Measurements from ENCODE around the gene NHP2.

The NHP2 gene

GRCh38 chr5:178107756-178108310 lies 45.9 kb downstream of the NHP2 start:
- no peaks in the 10 kb centered on the region for H3K27me3 ChIP-seq (ENCODE audit: insufficient read depth, poor library complexity, severe bottlenecking)
- no peaks in the 10 kb centered on the region for H3K9me3 ChIP-seq (ENCODE audit: severe bottlenecking)
- DNase-seq (ENCODE audit: low spot score), result no peak
- no peak for ATAC-seq (ENCODE audit: low read depth)
- H3K4me1 ChIP-seq (ENCODE audit: insufficient read depth, poor library complexity, severe bottlenecking), result peaks cover 26% of the 10 kb centered on the region
- no peak overlapping the region for H3K27ac ChIP-seq (ENCODE audit: poor library complexity, severe bottlenecking)
- TF ChIP-seq CTCF (IDR thresholded peaks at IDR 0.05; ENCODE audit: poor library complexity, severe bottlenecking), result no peak
- no peaks in the 10 kb centered on the region for H3K36me3 ChIP-seq (ENCODE audit: low read depth)
- no peak overlapping the region for H3K4me3 ChIP-seq (ENCODE audit: severe bottlenecking)

- ATAC-seq (ENCODE audit: low read depth), result peak; percentile 73
- no peaks in the 10 kb centered on the region for H3K27me3 ChIP-seq (ENCODE audit: insufficient read depth, poor library complexity, severe bottlenecking)
- no peaks in the 10 kb centered on the region for H3K9me3 ChIP-seq (ENCODE audit: severe bottlenecking)
- peaks cover 26% of the 10 kb centered on the region for H3K4me1 ChIP-seq (ENCODE audit: insufficient read depth, poor library complexity, severe bottlenecking)
- DNase-seq (ENCODE audit: low spot score), result no peak
- H3K4me3 ChIP-seq (ENCODE audit: severe bottlenecking), result no peak overlapping the region
- H3K36me3 ChIP-seq (ENCODE audit: low read depth), result no peaks in the 10 kb centered on the region
- no peak for TF ChIP-seq CTCF (IDR thresholded peaks at IDR 0.05; ENCODE audit: poor library complexity, severe bottlenecking)
- H3K27ac ChIP-seq (ENCODE audit: poor library complexity, severe bottlenecking), result peak overlapping the region; percentile 4
Observed at GRCh38 chr5:178106556-178107239, 47.0 kb downstream of the NHP2 start.

- DNase-seq (ENCODE audit: low spot score) (no peak), ATAC-seq (ENCODE audit: low read depth) (no peak)
- Histone ChIP-seq H3K4me1 (ENCODE audit: insufficient read depth, poor library complexity, severe bottlenecking) (peaks cover 26% of the 10 kb centered on the region), H3K27me3 (ENCODE audit: insufficient read depth, poor library complexity, severe bottlenecking) (no peaks in the 10 kb centered on the region), H3K36me3 (ENCODE audit: low read depth) (no peaks in the 10 kb centered on the region), H3K27ac (ENCODE audit: poor library complexity, severe bottlenecking) (peak overlapping the region; percentile 4), H3K9me3 (ENCODE audit: severe bottlenecking) (no peaks in the 10 kb centered on the region), H3K4me3 (ENCODE audit: severe bottlenecking) (no peak overlapping the region)
- no peak for TF ChIP-seq CTCF (IDR thresholded peaks at IDR 0.05; ENCODE audit: poor library complexity, severe bottlenecking)
Observed at GRCh38 chr5:178106086-178106485, 47.6 kb downstream of the NHP2 start.

- Histone ChIP-seq H3K27ac (ENCODE audit: poor library complexity, severe bottlenecking) (no peak overlapping the region), H3K4me1 (ENCODE audit: insufficient read depth, poor library complexity, severe bottlenecking) (peaks cover 26% of the 10 kb centered on the region), H3K27me3 (ENCODE audit: insufficient read depth, poor library complexity, severe bottlenecking) (no peaks in the 10 kb centered on the region), H3K4me3 (ENCODE audit: severe bottlenecking) (no peak overlapping the region), H3K9me3 (ENCODE audit: severe bottlenecking) (no peaks in the 10 kb centered on the region), H3K36me3 (ENCODE audit: low read depth) (no peaks in the 10 kb centered on the region)
- no peak for DNase-seq (ENCODE audit: low spot score)
- no peak for TF ChIP-seq CTCF (IDR thresholded peaks at IDR 0.05; ENCODE audit: poor library complexity, severe bottlenecking)
- ATAC-seq (ENCODE audit: low read depth), result 0 out of 3 replicates have a peak, but pooled peaks have one; percentile 14
Observed at GRCh38 chr5:178104492-178104891, 49.2 kb downstream of the NHP2 start.

- Histone ChIP-seq H3K9me3 (ENCODE audit: severe bottlenecking) (no peaks in the 10 kb centered on the region), H3K4me3 (ENCODE audit: severe bottlenecking) (no peak overlapping the region), H3K36me3 (ENCODE audit: low read depth) (no peaks in the 10 kb centered on the region), H3K27me3 (ENCODE audit: insufficient read depth, poor library complexity, severe bottlenecking) (no peaks in the 10 kb centered on the region), H3K4me1 (ENCODE audit: insufficient read depth, poor library complexity, severe bottlenecking) (peaks cover 20% of the 10 kb centered on the region), H3K27ac (ENCODE audit: poor library complexity, severe bottlenecking) (no peak overlapping the region)
- DNase-seq (ENCODE audit: low spot score) (no peak), ATAC-seq (ENCODE audit: low read depth) (no peak)
- no peak for TF ChIP-seq CTCF (IDR thresholded peaks at IDR 0.05; ENCODE audit: poor library complexity, severe bottlenecking)
Observed at GRCh38 chr5:178103612-178104011, 50.1 kb downstream of the NHP2 start.

Measured in RWPE2 (cell line).